ENCODE data around the gene SNAP29.
"Not testable (repeated sequence)": the region's sequence is repeated elsewhere in the genome, so short reads cannot be mapped to it uniquely, and the experiment has no call there.

Gene SNAP29

GRCh38 chr22:20867179-20868024 is 8.6 kb downstream of the SNAP29 start:
- DNase-seq (ENCODE audit: low spot score): peak; percentile 52

- DNase-seq (ENCODE audit: low spot score): no peak
Measured at GRCh38 chr22:20868025-20868962, 9.5 kb downstream of the SNAP29 start.

- no peak for DNase-seq (ENCODE audit: low spot score)
Measured at GRCh38 chr22:20869234-20869633, 10.4 kb downstream of the SNAP29 start.

- no peak for DNase-seq (ENCODE audit: low spot score)
Measured at GRCh38 chr22:20873214-20873613, 14.4 kb downstream of the SNAP29 start.

- DNase-seq (ENCODE audit: low spot score): no peak
Measured at GRCh38 chr22:20875296-20875695, 16.5 kb downstream of the SNAP29 start.

- DNase-seq (ENCODE audit: low spot score): no peak
Measured at GRCh38 chr22:20877715-20878114, 18.9 kb downstream of the SNAP29 start.

GRCh38 chr22:20881231-20881630 is 22.4 kb downstream of the SNAP29 start:
- DNase-seq (ENCODE audit: low spot score): no peak

- no peak for DNase-seq (ENCODE audit: low spot score)
Measured at GRCh38 chr22:20881869-20882815, 23.3 kb downstream of the SNAP29 start.

GRCh38 chr22:20882855-20883254 is 24.0 kb downstream of the SNAP29 start:
- no peak for DNase-seq (ENCODE audit: low spot score)

GRCh38 chr22:20884454-20884853 is 25.6 kb downstream of the SNAP29 start:
- no peak for DNase-seq (ENCODE audit: low spot score)

- no peak for DNase-seq (ENCODE audit: low spot score)
Measured at GRCh38 chr22:20885017-20885556, 26.3 kb downstream of the SNAP29 start.

- DNase-seq (ENCODE audit: low spot score): peak; percentile 57
Measured at GRCh38 chr22:20885557-20886323, 26.9 kb downstream of the SNAP29 start.

- DNase-seq (ENCODE audit: low spot score): peak; percentile 44
Measured at GRCh38 chr22:20887375-20887774, 28.6 kb downstream of the SNAP29 start.

GRCh38 chr22:20889025-20889704 is 30.4 kb downstream of the SNAP29 start:
- no peak for DNase-seq (ENCODE audit: low spot score)

- no peak for DNase-seq (ENCODE audit: low spot score)
Measured at GRCh38 chr22:20889904-20890540, 31.2 kb downstream of the SNAP29 start.

GRCh38 chr22:20890975-20891374 is 32.2 kb downstream of the SNAP29 start:
- no peak for DNase-seq (ENCODE audit: low spot score)

- DNase-seq (ENCODE audit: low spot score): not testable (repeated sequence)
Measured at GRCh38 chr22:20897737-20898136, 38.9 kb downstream of the SNAP29 start.

- no peak for DNase-seq (ENCODE audit: low spot score)
Measured at GRCh38 chr22:20899827-20900423, 41.1 kb downstream of the SNAP29 start.
